ENCODE results near the gene EVA1A. TPM values are rescaled to one million over a fixed set of nuclear protein-coding genes. Genes with fewer than 3 reads are reported as not detected.
A peak's percentile ranks its signal among the peaks of the same experiment; 100 is the strongest.

Gene EVA1A
- total RNA-seq, 4 donors from 2014 or later, result 0.17 to 1.2 (median 0.69) TPM; not detected in 1

DNA sequence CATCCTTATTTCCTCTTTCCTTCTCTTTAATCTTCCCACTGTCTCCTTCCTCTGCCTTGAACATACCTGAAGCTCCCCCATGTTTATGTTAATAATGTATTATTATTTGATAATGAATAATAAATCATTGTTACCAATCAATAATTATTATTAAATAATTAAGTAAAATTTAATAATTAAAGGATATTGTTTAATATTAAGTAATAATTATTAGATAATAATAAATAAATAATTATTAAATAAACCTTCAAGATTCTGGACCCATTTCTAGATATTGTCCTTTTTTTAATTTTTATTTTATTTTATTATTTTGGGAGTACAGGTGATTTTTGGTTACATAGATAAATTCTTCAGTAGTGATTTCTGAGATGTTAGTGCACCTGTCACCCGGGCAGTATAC, 7.4 kb upstream of the EVA1A start:
- no peak for DNase-seq (ENCODE audit: extremely low spot score)
- Histone ChIP-seq H3K36me3 (no peaks in the 10 kb centered on the region), H3K9me3 (no peaks in the 10 kb centered on the region), H3K27ac (replicated peaks in 1 of 4) (no peak overlapping the region), H3K4me1 (peaks cover 0 to 14% (median 10%) of the 10 kb centered on the region in 4 donors), H3K27me3 (peaks cover 0 to under 1% (median 0%) of the 10 kb centered on the region in 4 donors), H3K4me3 (no peak overlapping the region)
- 100% methylated on average over 1 of the region's 1 CpG for WGBS
- intact Hi-C loops (cut with DNase I), result no loop called here
- TF ChIP-seq, protein P1, sequence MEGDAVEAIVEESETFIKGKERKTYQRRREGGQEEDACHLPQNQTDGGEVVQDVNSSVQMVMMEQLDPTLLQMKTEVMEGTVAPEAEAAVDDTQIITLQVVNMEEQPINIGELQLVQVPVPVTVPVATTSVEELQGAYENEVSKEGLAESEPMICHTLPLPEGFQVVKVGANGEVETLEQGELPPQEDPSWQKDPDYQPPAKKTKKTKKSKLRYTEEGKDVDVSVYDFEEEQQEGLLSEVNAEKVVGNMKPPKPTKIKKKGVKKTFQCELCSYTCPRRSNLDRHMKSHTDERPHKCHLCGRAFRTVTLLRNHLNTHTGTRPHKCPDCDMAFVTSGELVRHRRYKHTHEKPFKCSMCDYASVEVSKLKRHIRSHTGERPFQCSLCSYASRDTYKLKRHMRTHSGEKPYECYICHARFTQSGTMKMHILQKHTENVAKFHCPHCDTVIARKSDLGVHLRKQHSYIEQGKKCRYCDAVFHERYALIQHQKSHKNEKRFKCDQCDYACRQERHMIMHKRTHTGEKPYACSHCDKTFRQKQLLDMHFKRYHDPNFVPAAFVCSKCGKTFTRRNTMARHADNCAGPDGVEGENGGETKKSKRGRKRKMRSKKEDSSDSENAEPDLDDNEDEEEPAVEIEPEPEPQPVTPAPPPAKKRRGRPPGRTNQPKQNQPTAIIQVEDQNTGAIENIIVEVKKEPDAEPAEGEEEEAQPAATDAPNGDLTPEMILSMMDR (IDR thresholded peaks at IDR 0.05), result no peak
- TF ChIP-seq POLR2A (IDR thresholded peaks at IDR 0.05; ENCODE audit: low read depth) (no peak), POLR2AphosphoS5 (IDR thresholded peaks at IDR 0.05) (no peak), EP300 (IDR thresholded peaks at IDR 0.05) (no peak)

- intact Hi-C loops (cut with DNase I), result no loop called here
- no peak for TF ChIP-seq POLR2AphosphoS5 (IDR thresholded peaks at IDR 0.05)
- no peak for TF ChIP-seq EP300 (IDR thresholded peaks at IDR 0.05)
- no peak for TF ChIP-seq POLR2A (IDR thresholded peaks at IDR 0.05; ENCODE audit: low read depth)
- TF ChIP-seq, protein P1 (IDR thresholded peaks at IDR 0.05), result no peak
Observed at GRCh38 chr2:75565472-75566462, 5.0 kb upstream of the EVA1A start.

DNA sequence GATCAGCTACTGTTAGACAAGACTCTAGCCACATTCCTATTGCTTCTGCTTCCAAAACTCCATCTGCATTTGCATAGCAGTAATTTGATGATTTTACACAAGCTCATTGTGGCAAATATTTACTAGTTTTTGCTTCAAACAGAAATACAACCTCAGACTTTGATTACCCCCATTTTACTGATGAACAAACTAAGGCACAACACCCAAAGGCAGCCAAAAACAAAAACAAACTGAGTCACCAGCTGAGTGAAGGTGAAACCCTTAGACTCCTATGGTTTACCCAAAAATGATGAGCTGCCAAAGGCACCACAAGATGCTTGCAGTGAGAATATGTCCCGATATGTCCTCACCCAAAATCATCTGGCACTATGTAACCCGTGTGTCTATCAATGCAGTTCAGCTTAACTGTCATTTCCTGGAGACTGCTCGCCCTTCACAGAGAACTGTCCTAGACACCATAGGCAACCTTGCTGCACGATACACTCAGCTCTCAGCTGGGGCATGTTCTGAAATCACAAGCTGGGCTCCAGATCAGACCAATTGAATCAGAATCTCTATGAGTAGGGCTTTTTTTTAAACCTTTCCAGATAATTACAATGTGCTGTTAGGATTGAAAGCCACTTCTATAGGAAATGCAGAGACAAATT, 4.1 kb upstream of the EVA1A start:
- WGBS, result 70% methylated on average over 2 of the region's 4 CpGs
- H3K4me1 ChIP-seq, result peaks cover 6 to 18% (median 16%) of the 10 kb centered on the region in 4 donors
- peaks cover 0 to 26% (median 0%) of the 10 kb centered on the region in 4 donors for H3K27me3 ChIP-seq
- no peaks in the 10 kb centered on the region for H3K36me3 ChIP-seq
- H3K4me3 ChIP-seq, result no peak overlapping the region
- intact Hi-C loops (cut with DNase I), result no loop called here
- TF ChIP-seq, protein P1 (IDR thresholded peaks at IDR 0.05), result no peak
- TF ChIP-seq EP300 (IDR thresholded peaks at IDR 0.05) (no peak), POLR2AphosphoS5 (IDR thresholded peaks at IDR 0.05) (no peak), POLR2A (IDR thresholded peaks at IDR 0.05; ENCODE audit: low read depth) (no peak)
- H3K27ac ChIP-seq (replicated peaks in 1 of 4), result no peak overlapping the region
- no peaks in the 10 kb centered on the region for H3K9me3 ChIP-seq
- DNase-seq (ENCODE audit: extremely low spot score), result no peak

More at GRCh38 chr2:75565472-75566462, 5.0 kb upstream of the EVA1A start:
- Histone ChIP-seq H3K36me3 (no peaks in the 10 kb centered on the region), H3K4me3 (no peak overlapping the region), H3K4me1 (peaks cover 3 to 16% (median 11%) of the 10 kb centered on the region in 4 donors), H3K27ac (replicated peaks in 1 of 4) (no peak overlapping the region), H3K9me3 (no peaks in the 10 kb centered on the region), H3K27me3 (peaks cover 0 to 17% (median 0%) of the 10 kb centered on the region in 4 donors)
- WGBS, result 81% methylated on average over 8 of the region's 8 CpGs
- no peak for DNase-seq (ENCODE audit: extremely low spot score)

- 83% methylated on average over 9 of the region's 9 CpGs for WGBS
- intact Hi-C loops (cut with DNase I), result no loop called here
Observed at GRCh38 chr2:75564026-75564688, 3.4 kb upstream of the EVA1A start.

More at GRCh38 chr2:75564026-75564688, 3.4 kb upstream of the EVA1A start:
- Histone ChIP-seq H3K4me1 (peaks cover 8 to 21% (median 18%) of the 10 kb centered on the region in 4 donors), H3K9me3 (no peaks in the 10 kb centered on the region), H3K36me3 (no peaks in the 10 kb centered on the region), H3K27me3 (peaks cover 0 to 31% (median 0%) of the 10 kb centered on the region in 4 donors), H3K27ac (replicated peaks in 1 of 4) (no peak overlapping the region), H3K4me3 (no peak overlapping the region)
- peak; percentile 47 for DNase-seq (ENCODE audit: extremely low spot score)
- no peak for TF ChIP-seq POLR2AphosphoS5 (IDR thresholded peaks at IDR 0.05)
- TF ChIP-seq, protein P1 (IDR thresholded peaks at IDR 0.05), result no peak
